Panc1 (cell line): Measurements from ENCODE around the gene STPG1. TPM values are rescaled to one million over a fixed set of nuclear protein-coding genes. Genes with fewer than 3 reads are reported as not detected.

Experiments
- ATAC-seq: fragments of 200-7000 bp; cut with Tn5 transposase; 2 replicates; pipeline ENCODE4 v1.9.1; 2020; ENCODE audit warnings: mild to moderate bottlenecking, moderate library complexity
- BruUV-seq: library from RNA; stranded (reverse); fragments of 400-500 nt; replicated peaks from 2 replicates; lab custom pipeline; 2021; lab: Mats Ljungman, UMichigan
- CTCF ChIA-PET: fragments of 300-600 bp; sonication (Branson Sonifier 250); formaldehyde crosslinking; loops from one replicate; lab custom pipeline; 2022; ENCODE audit warnings: antibody characterized with exemption; lab: Charles Lee
- POLR2A ChIA-PET: fragments of 300-600 bp; sonication (Branson Sonifier 250); formaldehyde crosslinking; loops from one replicate; lab custom pipeline; 2022; ENCODE audit warnings: antibody characterized with exemption; lab: Charles Lee
- DNase-seq: peaks from one replicate; pipeline ENCODE4 v3.0.0-alpha.2; 2010; ENCODE audit warnings: low read depth, low spot score
- H3K27ac ChIP-seq: 2 replicates; pipeline ENCODE4 v1.5.1; 2011; ENCODE audit warnings: mild to moderate bottlenecking, low read length, inconsistent platforms
- H3K27me3 ChIP-seq: fragments of 200-500 bp; sonication (Bioruptor generic); 2 replicates; pipeline ENCODE4 v1.6.0; 2014; ENCODE audit warnings: low read length, inconsistent platforms; ENCODE audit not compliant: control insufficient read depth, insufficient read depth
- H3K36me3 ChIP-seq: fragments of 200-500 bp; sonication (Bioruptor generic); 2 replicates; pipeline ENCODE4 v1.5.1; 2014; ENCODE audit warnings: inconsistent platforms, mild to moderate bottlenecking, low read length, moderate library complexity; ENCODE audit not compliant: control insufficient read depth, insufficient read depth
- H3K4me1 ChIP-seq: 2 replicates; pipeline ENCODE4 v1.5.1; 2011; ENCODE audit warnings: inconsistent platforms, mild to moderate bottlenecking, low read length, moderate library complexity; ENCODE audit not compliant: control insufficient read depth, insufficient read depth
- H3K4me3 ChIP-seq, 2 experiments: 2 replicates each; pipeline ENCODE4 v1.5.1; 2011 to 2012; ENCODE audit warnings: low read depth in 2 of 2, low read length in 2 of 2, mild to moderate bottlenecking in 2 of 2, inconsistent platforms in 1 of 2, moderate library complexity in 1 of 2
- H3K9me3 ChIP-seq: fragments of 200-500 bp; sonication (Bioruptor generic); 2 replicates; pipeline ENCODE4 v1.5.1; 2014; ENCODE audit warnings: low read depth, mild to moderate bottlenecking, inconsistent platforms, low read length, moderate library complexity; ENCODE audit not compliant: control insufficient read depth, insufficient read depth
- POLR2AphosphoS5 ChIP-seq: IDR thresholded peaks from 2 replicates; pipeline ENCODE4 v1.6.1; 2012; ENCODE audit warnings: mild to moderate bottlenecking, low read depth, low read length, moderate library complexity
- REST ChIP-seq, 2 experiments: IDR thresholded peaks; 2 replicates each; pipeline ENCODE4 v1.6.1; 2011 to 2012; ENCODE audit warnings: low read depth in 2 of 2, control low read depth in 1 of 2, low read length in 1 of 2, mild to moderate bottlenecking in 1 of 2, moderate library complexity in 1 of 2; ENCODE audit not compliant: insufficient read depth in 1 of 2
- SIN3A ChIP-seq: IDR thresholded peaks from 2 replicates; pipeline ENCODE4 v1.6.1; 2012; ENCODE audit warnings: low read depth, mild to moderate bottlenecking, low read length, moderate library complexity, borderline replicate concordance; ENCODE audit not compliant: insufficient read depth
- TCF7L2 ChIP-seq: IDR thresholded peaks from 2 replicates; pipeline ENCODE4 v1.6.1; 2011; ENCODE audit warnings: mild to moderate bottlenecking, low read depth, low read length, inconsistent platforms
- in situ Hi-C: cut with HindIII; loops from 2 replicates; pipeline ENCODE4 v1.10.0; 2016; ENCODE audit warnings: low sequenced_read_pairs, low pct_unique_long_range_greater_than_20kb
- intact Hi-C: fragments of 100-400 bp; cut with micrococcal nuclease; formaldehyde crosslinking; loops from one replicate; pipeline ENCODE4 v1.10.0; 2022; ENCODE audit not compliant: unreplicated experiment
- total RNA-seq: library from RNA; stranded (reverse); gene quantifications from one replicate; pipeline ENCODE4 v1.2.1, GENCODE V29; 2021; ENCODE audit not compliant: unreplicated experiment
- TF ChIP-seq, protein P1 (sequence below): fragments of 450-650 bp; IDR thresholded peaks from 2 replicates; pipeline ENCODE4 v1.5.1; 2017; ENCODE audit warnings: mild to moderate bottlenecking

STPG1 gene
- total RNA-seq, 1 experiment from 2014 or later: 9.9 TPM

- TF ChIP-seq TCF7L2 (no peak), REST (IDR thresholded peaks at IDR 0.05; ENCODE audit: insufficient read depth in 1 of 2, low read depth in 2 of 2, low read length in 1 of 2) (no peak), SIN3A (no peak), POLR2AphosphoS5 (no peak)
- TF ChIP-seq, protein P1, sequence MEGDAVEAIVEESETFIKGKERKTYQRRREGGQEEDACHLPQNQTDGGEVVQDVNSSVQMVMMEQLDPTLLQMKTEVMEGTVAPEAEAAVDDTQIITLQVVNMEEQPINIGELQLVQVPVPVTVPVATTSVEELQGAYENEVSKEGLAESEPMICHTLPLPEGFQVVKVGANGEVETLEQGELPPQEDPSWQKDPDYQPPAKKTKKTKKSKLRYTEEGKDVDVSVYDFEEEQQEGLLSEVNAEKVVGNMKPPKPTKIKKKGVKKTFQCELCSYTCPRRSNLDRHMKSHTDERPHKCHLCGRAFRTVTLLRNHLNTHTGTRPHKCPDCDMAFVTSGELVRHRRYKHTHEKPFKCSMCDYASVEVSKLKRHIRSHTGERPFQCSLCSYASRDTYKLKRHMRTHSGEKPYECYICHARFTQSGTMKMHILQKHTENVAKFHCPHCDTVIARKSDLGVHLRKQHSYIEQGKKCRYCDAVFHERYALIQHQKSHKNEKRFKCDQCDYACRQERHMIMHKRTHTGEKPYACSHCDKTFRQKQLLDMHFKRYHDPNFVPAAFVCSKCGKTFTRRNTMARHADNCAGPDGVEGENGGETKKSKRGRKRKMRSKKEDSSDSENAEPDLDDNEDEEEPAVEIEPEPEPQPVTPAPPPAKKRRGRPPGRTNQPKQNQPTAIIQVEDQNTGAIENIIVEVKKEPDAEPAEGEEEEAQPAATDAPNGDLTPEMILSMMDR: no peak
- peak overlapping the region; percentile 76 for H3K27ac ChIP-seq
- intact Hi-C loops (no loop called here), in situ Hi-C loops (no loop called here)
- H3K9me3 ChIP-seq: no peaks in the 10 kb centered on the region
- H3K36me3 ChIP-seq: no peaks in the 10 kb centered on the region
- no peak for ATAC-seq
- no peak for DNase-seq
- no peak overlapping the region for H3K4me3 ChIP-seq
- peaks cover 25% of the 10 kb centered on the region for H3K4me1 ChIP-seq
- no TSS peak for BruUV-seq
- H3K27me3 ChIP-seq: no peaks in the 10 kb centered on the region
- CTCF ChIA-PET: interaction anchor here (0.7 to 1.9 kb wide), 2 partner anchors 18 to 171 kb away, joined by 3 to 5 read pairs; no protein-coding TSS in a partner anchor
- POLR2A ChIA-PET: no interaction called here
Measured at GRCh38 chr1:24373044-24373443, 40.5 kb downstream of the STPG1 start.

DNA sequence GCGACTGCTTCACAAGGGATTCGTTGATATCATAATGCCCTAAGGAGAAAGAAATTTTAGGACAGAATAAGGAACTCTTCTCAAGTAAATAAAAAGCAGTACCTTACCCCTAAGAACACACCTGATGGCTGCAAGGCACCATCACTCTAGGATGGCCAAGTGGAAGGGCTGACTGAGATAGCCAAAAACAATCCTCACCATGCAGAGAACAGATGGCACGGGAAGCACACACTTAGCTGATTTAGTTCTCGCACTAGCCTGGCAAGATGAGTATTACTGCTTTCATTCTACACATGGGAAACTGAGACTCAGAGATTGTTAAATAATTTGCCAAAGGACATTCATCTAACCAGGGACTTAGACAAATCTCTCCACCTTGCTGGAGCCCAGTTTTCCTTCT, 43.8 kb downstream of the STPG1 start:
- TF ChIP-seq, protein P1: no peak
- no peak for TF ChIP-seq REST (IDR thresholded peaks at IDR 0.05; ENCODE audit: insufficient read depth in 1 of 2, low read depth in 2 of 2, low read length in 1 of 2)
- no peak for TF ChIP-seq TCF7L2
- TF ChIP-seq SIN3A: no peak
- no peak for TF ChIP-seq POLR2AphosphoS5
- no peaks in the 10 kb centered on the region for H3K36me3 ChIP-seq
- ChIA-PET POLR2A (no interaction called here), CTCF (no interaction called here)
- in situ Hi-C loops (no loop called here), intact Hi-C loops (no loop called here)
- H3K9me3 ChIP-seq: no peaks in the 10 kb centered on the region
- H3K27me3 ChIP-seq: no peaks in the 10 kb centered on the region
- BruUV-seq: no TSS peak
- DNase-seq: no peak
- H3K4me1 ChIP-seq: peaks cover 25% of the 10 kb centered on the region
- peak overlapping the region; percentile 21; the same call in 1 of the 2 replicates for H3K27ac ChIP-seq
- ATAC-seq: no peak
- no peak overlapping the region for H3K4me3 ChIP-seq
